ENCODE data around the gene ASTN2.

- TF ChIP-seq CTCF (IDR thresholded peaks at IDR 0.05; ENCODE audit: borderline replicate concordance, extremely low read depth, low read length, poor library complexity, severe bottlenecking) (no peak), EZH2 (IDR thresholded peaks at IDR 0.05; ENCODE audit: borderline replicate concordance, low read depth, low read length, severe bottlenecking) (no peak)
Measured at GRCh38 chr9:116821633-116822229, 593.1 kb downstream of the ASTN2 start.

Measured in DND-41 (cell line).